ENCODE data around the gene KLK13. TPM values are rescaled to one million over a fixed set of nuclear protein-coding genes. Genes with fewer than 3 reads are reported as not detected.
A peak's percentile ranks its signal among the peaks of the same experiment; 100 is the strongest.

The KLK13 gene, protein sequence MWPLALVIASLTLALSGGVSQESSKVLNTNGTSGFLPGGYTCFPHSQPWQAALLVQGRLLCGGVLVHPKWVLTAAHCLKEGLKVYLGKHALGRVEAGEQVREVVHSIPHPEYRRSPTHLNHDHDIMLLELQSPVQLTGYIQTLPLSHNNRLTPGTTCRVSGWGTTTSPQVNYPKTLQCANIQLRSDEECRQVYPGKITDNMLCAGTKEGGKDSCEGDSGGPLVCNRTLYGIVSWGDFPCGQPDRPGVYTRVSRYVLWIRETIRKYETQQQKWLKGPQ
- not detected in 2 replicates for total RNA-seq (2014; rRNA removed; shearing (Covaris generic))

DNA sequence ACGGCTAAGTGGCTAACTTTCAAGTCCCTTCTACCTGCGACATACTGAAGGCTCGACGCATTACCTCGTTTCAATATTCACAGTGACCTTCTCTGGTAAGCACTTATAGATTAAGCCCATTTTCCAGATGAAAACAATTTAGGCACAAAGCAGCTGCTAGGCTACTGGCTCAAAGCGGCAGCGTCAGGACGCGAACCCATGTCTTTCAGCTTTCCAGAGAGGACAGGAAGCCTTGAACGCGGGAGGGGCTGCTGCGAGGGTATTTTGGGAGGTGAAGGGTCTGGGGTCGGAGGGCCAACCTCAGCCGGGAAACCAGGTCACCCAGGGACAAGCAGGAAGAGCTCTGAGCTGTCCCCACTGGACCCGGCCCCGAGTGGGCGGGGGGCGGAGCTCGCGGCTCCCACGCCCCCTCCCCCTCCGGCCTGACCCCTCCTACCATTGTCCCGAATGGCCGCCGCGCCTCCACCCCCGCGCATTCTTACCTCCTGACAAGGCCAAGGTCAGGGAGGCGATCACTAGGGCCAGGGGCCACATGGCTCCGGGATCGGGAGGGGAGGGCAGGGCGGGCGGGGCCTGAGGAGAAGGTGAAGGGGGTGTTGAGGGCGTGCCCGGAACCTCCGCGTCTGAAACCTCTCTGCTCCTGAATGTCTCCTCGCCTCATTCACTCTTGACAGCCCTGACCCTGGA is at the start of gene KLK13:
KLK13 (minus strand) TSS at position 559 of the 687 bp plus-strand sequence; CDS start at position 534, 25 bp downstream.
- no peak for DNase-seq (ENCODE audit: low read depth)

DNA sequence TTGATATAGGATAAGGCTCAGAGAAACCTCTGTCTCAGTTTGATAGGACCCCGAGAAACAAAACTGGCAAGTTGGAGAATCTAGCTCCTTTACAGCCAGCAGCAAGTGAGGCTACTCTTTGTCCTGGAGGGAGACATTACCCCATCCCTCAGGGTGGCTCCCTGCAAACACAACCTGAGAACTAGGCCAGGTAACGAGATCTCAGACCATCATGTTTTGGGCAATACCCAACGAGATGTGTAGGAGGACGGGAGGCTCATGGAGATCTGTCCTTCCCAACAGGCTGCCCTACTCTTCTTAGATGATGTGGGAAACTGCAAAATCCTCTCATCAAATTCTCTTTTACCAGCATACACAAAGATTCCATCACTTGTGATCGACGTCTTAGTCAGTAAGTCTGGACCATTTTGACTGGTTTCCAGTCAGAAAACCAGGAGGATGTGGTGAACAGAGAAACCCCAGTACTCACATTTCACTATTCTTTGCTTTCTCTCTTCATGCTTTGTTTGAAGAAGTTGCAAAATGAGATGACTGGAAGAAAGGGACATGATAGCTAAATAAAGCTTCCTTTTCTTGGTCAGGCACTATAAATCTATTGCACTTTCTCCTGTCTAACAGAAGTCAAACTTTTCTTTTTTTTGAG is 49.3 kb upstream of the KLK13 start:
- no peak for DNase-seq (ENCODE audit: low read depth)

DNA sequence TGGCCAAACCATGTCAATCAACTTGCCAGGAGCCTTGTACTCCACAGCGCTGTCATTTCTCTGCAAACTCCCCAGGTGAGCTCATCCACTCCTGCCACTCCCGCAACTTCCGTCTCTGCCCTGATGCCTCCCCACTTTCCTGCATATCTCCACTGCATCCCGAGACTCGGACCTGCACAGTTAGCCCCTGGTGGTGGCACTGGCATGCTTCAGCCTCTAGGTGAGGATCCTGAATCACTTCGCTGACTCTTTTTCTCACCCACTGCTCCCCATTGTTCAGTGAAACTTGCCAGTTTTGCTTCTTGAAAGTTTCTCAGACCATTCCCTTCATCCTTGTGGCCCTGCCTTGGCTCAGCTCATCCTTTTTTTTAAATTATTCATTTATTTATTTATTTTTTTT is 46.7 kb upstream of the KLK13 start:
- DNase-seq (ENCODE audit: low read depth), result no peak

DNA sequence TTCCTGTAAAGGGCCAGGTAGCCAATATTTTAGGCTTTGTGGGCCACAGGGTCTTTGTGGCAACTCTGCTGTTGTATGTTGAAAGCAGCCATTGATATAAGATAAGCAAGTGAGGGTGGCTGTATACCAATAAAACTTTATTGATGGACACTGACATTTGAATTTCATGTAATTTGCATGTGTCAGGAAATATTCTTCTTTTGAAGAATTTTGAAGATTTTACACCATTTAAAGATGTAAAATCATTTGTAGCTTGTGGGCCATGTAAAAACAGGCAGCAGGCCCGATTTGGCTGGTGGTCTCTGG is 45.7 kb upstream of the KLK13 start:
- no peak for DNase-seq (ENCODE audit: low read depth)

DNA sequence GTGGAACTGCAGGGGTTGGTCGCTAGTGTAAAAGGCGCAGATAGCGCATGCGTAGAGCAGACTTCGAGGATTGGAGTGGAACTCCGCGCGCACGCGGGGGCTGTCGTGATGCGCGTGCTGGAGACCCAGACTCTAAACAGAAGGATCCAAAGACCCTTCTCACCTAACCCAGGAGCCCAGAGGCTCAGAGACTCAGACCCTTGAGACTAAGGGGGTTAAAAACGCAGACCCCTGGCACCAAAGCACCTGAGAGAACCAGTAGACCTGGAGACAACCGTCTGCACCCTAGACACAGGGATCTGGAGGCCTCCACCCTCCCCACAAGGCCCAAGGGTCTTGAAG is 43.9 kb upstream of the KLK13 start:
- DNase-seq (ENCODE audit: low read depth), result no peak

DNA sequence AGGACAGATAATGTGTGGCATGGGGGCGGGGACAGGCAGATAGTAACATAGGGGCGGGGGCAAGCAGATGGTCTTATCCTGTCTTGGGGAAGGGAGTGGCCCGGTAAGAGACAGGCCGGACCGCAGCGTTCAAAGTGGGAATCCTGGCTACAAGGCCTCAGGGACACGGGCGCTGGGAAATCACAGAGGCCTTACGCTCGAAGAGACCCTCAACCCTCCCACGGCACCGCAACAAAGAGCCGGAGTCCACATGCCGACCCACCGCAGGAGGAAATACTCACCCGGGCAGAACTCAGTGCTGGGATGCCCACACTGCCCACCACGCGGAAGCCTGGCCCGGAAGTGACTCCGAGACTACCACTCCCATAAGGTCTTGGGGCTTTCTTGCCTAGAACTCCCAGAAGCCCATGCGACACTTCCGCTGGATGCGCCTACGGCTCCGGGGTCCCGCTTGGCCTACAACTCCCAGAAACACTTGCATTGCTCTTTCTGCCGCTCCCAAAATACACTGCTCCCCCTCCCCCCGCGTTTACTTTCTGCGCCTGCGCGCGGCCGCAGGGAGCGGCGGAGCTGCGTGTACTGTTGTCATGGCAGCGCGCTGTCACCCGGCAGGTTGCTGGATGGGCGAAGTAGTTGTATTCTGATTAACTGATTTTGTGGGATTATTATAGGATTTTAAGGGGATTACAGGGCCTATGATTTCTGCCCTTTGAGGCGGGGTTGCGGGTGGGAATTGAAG is 43.3 kb upstream of the KLK13 start, which contains the start of gene CTU1:
CTU1 (minus strand) TSS at position 344 of the 739 bp plus-strand sequence. CDS start 3,840 bp downstream, outside the sequence.
- peak; percentile 99 for DNase-seq (ENCODE audit: low read depth)

DNA sequence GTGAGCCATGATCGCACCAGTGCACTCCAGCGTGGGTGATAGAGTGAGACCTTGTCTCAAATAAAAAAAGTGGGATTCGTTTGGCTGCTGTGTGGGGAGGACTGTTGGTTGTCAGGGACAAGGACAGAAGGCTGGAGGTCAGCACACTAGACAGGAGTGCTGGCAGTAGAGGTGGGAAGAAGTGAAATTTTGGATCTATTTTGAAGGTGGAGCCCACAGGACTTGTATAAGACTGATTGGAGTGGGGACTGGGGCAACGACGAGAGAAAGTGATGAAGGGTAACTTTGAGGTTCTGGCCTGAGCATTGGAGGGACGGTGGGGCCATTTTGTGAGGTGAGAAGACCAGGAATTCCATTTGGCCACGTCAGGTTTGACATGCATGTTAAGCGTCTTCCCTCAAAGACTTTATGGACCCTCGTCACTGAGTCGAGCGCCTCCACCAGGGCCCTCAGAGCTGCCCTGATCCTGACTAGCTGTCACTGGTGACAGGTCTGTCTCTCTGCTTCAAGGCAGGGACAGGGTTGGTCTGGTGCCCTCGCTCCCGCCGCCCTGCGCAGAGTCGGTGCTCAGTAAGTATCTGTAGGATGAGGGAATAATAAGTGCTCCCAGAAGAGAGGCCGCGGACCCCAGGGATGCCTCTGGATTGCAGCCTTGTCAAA is 42.6 kb upstream of the KLK13 start:
- DNase-seq (ENCODE audit: low read depth), result peak; percentile 28

DNA sequence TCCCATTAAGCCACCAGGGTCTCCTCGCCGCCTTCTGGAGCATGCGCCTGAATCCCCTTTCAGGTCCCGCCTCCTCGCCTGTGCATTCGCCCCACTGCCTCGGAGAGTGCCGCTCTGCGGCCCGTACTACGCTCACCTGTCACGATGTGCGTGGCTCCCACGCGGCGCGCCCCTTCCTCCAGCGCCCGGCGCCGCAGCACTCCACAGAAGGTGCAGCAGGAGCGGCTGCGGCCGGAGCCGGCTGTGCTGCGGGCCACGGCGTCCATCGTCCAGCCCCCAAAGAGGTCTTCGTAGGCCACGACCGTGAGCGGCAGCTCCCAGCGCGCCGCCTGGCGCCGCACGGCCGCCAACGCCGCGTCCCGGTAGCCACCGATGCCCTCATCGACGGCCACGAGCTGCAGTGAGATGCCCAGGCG is 39.0 kb upstream of the KLK13 start:
- DNase-seq (ENCODE audit: low read depth), result no peak

DNA sequence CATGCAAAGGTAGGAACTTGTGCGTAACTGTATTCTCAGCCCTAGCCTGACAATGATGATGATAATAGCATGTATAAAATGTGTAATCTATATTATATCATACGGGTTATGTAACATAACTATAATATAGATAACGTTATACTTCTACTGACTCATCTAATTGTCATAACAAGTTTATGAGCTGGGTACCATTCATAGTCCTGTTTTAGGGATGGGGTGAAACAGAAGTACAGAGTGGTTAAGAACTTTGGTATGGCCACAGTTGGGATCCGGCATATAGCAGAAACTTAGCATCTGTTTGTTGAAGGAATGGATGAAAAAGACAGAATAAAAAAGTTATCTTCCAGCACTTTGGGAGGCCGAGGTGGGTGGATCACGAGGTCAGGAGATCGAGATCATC is 38.1 kb upstream of the KLK13 start:
- DNase-seq (ENCODE audit: low read depth), result no peak

DNA sequence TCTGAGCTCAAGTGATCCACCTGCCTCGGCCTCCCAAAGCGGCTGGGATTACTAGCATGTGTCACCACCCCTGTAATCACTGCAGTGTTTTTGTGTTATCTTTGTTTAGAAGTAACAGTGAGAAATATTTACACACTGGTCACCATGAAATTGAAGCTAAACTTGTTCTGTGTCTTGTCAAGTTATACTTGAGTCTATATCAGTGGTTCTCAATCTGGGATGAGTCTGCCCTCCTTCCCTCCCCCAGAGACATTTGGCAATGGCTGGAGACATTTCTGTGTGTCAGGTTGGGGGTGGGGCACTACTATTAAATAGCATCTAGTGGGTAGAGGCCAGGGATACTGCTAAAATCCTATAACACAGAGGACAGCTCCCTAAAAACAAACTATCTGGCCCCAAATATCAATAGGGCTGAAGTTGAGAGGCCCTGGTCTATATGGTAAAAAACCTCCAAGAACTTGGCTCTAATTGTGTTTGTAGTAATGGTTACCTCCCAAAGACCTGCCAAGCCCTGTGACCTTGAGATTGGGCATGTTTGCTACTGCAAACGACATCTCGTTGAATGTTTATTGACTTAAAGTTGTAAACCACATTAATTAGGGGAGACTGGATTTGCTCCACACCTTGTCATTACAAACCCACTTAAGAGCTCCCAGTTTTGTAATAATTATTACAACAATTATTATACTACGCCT is 36.4 kb upstream of the KLK13 start:
- DNase-seq (ENCODE audit: low read depth), result no peak

DNA sequence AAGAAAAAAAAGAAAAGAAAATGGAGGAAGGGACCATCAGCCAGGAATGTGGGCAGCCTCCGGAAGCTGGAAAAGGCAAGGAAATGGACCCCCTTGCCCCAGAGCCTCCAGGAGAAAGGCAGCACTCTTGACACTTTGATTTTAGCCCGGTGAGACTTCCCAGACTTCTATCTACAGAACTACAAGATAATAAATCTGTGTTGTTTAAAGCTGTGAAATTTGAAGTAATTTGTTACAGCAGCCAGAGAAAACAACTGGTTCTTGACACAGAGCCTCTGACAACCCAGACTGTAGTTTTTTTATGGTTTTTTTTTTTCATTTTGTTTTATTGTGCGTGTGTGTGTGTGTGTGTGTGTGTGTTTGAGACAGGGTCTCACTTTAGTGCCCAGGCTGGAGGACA is 35.7 kb upstream of the KLK13 start:
- DNase-seq (ENCODE audit: low read depth), result no peak

DNA sequence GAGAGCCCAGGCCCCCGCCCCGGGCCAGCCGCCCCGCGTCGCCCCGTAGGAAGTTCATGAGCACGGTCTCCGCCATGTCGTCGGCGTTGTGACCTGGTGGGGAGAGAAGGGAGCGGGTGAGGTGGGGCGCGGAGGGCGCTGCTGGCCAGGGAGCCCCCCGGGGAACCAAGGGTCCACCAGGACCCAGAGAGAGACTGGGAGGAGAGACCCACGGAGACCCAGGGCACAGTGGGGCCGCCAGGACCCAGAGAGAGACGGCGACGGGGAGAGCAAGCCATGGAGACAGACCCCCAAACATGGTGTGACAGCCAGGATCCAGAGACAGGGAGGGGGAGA is 34.1 kb upstream of the KLK13 start:
- no peak for DNase-seq (ENCODE audit: low read depth)

DNA sequence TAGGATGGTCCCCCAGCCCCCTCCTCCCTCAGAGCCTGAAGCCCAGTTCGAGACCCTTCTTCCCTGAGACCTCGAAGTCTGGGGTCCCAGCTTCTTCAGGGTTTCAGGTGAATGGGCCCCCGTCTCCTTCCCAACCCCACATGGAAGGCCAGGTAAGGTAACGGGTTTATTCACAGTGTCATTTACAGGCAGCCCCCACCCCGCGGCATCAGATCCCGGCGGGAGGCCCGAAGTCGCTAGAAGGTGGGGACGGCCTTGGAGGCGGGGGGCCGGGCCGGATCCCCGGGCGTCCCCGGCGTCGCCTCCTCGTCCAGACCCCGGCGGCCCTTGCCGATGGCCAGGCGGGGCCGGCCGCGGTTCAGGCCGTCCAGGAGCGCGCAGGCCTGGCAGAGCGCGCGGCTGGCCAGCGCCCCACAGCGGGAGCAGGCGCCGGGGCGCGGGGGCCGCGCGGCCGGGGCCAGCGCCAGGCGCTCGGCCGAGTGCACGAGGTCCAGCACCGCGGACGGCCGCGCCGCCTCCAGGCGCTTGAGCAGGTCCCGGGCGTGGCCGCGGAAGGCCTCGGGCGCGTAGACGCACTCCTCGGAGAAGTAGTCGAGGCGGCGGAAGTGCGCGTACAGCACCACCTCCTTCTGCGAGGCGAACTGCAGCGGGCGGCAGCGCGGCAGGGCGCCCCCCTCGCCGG is 33.6 kb upstream of the KLK13 start:
- DNase-seq (ENCODE audit: low read depth), result no peak

DNA sequence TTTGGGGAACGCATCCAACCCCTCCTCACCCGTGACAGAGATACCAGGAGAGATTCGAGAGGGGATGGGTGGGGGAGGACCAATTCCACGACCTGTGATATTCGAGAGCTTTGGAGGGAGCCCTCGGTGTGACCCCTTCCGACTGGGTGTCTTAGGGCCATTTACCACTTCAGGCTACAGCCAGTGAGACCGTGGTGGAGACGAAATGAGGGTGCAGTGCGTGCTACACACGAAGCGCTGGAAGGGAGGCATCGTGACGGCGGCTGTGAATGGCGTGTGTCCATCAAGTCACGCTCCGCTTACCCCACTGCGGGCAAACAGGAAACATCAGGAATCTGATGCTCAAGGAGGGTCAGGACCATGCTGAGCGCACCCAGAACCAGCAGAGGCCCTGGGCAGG is 32.9 kb upstream of the KLK13 start:
- no peak for DNase-seq (ENCODE audit: low read depth)

DNA sequence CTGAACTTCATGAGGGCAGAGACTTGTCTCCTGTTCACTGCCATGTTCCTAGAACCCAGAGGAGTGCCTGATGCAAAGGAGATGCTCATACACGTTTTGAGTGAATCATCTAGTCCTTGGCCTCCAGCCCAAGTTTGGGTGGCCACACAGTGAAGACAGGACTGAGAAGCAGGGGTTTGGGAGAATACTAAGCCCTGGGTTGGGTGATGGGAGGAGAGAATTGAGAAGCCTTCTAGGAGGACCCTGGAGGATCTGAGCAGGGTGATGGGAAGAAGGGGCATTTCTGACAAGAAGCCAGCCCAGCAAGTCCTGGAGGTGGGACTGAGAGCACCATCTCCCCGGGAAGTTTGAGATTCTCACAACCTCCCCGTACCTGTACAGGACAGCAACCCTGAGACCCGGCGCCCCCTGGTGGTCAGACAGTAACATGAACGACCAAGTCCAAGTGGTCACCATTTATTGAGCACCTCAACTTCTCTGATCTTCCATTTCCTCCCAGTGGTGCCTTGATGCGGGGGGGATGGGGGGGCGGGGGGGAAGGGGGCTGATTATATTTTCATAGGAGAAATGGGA is 32.4 kb upstream of the KLK13 start:
- DNase-seq (ENCODE audit: low read depth), result peak; percentile 67

DNA sequence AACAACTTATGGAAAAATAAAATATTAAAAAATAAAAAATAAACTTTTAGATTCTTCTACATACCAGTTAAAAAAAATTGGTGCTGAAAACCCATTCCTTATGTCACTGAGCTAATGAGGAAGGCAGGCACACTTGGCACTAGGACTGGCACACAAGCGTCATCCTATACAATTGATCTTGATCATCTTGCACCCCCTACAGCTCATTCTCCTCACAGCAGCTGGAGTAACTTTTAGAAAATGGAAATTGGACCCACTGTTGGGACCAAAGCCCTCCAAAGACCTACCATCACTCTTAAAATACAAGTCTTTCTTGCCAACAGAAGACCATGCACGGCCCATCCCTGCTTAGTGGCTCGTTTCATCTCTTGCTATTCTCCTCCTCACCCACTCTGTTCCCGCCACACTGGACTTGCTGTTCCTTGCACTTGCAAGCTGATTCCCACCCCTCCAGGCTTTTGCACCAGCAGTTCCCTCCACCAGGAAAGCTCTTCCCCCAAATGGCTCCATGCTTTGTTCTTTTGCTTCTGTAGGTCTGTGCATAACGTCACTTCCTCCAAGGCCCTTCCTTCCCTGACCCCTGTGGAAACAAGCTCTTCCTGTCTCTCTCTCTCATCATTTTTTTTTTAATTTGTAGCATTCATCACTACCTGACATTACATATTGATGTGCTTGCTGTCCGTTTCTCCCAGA is 31.7 kb upstream of the KLK13 start:
- DNase-seq (ENCODE audit: low read depth), result no peak

DNA sequence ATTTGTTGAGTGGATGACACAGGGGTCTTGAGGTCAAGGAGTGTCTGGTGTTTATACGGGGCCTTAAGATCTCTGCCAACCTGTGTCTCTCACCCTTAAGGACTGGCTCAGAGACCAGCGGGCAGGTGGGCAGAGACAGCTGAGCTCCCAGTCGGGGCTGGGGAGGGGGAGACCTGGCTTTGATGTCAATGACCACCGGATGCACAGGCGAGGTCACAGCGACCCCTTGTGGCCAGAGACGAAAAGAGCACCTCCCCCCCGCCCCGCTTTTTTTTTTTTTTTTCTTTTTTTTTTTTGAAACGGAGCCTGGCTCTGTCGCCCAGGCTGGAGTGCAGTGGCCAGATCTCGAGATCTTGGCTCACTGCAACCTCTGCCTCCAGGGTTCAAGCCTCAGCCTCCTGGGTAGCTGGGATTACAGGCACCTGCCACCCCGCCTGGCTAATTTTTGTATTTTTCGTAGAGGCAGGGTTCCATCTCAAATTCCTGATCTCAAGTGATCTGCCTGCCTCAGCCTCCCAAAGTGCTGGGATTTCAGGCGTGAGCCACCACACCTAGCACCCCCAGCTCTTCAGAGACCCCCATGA is 29.9 kb upstream of the KLK13 start:
- DNase-seq (ENCODE audit: low read depth), result no peak

DNA sequence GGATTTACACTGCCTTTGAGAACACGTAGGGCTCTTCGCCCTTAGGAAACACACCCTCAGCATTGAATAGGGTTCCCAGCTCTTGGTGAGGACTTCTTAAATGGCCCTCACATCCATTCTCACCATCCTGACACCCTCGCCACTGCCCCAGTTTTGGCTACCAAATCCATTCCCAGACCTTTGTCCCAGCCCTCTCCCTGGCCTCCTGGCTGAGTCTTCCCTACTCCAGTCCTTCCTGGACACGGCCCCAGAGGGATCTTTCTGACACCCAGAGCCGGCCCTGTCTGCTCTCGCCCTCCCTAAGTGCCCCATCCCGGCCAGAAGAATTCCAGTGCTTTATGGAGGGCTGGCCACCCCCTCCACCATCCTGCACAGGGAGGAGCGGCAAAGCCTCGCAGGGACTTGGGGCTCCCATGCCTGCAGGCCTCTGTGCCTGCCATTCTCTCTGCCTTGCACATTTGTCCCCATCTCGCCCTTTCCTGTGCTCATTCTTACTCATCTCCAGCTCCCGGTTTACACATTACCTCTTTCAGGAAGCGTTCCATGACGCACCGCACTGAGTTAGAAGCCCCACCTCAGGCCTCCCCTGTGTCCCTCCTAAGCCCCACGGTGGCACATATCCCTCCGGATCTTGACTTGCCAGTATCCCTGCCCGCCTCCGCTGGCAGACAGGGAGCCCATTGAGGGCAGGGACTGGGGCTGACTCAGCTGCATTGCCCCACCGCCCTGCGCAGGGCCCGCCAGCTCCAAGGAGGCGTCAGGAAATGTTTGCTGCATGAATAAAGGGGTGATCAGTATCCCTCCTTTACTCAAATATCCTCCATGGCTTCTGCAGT is 28.8 kb upstream of the KLK13 start:
- DNase-seq (ENCODE audit: low read depth), result no peak

DNA sequence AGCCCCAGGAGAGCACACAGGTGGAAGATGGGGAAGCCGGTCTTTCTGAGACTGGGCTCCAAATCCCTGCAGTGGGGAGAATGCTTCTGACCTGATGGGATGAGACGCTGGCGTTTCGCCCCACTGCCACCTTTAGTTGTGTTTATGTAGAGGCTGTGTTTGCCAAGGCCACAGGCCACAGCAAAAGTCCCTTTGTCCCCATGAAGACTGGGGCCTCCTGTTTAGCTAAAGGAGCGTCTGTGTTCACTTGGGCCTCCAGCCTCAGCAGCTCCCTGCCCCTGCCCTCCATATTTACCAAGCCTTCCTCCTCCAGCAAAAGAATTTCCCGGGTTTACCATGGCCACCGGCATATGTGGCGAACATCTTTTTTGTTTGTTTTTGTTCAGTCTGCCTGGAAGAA is 28.2 kb upstream of the KLK13 start:
- no peak for DNase-seq (ENCODE audit: low read depth)
